DMS79 (cell line): ENCODE measurements around the gene FGD2.
A peak's percentile ranks its signal among the peaks of the same experiment; 100 is the strongest.

Source experiments
- DNase-seq: peaks from one replicate; lab custom pipeline; 2025; lab: John Stamatoyannopoulos, UW

The FGD2 gene

DNA sequence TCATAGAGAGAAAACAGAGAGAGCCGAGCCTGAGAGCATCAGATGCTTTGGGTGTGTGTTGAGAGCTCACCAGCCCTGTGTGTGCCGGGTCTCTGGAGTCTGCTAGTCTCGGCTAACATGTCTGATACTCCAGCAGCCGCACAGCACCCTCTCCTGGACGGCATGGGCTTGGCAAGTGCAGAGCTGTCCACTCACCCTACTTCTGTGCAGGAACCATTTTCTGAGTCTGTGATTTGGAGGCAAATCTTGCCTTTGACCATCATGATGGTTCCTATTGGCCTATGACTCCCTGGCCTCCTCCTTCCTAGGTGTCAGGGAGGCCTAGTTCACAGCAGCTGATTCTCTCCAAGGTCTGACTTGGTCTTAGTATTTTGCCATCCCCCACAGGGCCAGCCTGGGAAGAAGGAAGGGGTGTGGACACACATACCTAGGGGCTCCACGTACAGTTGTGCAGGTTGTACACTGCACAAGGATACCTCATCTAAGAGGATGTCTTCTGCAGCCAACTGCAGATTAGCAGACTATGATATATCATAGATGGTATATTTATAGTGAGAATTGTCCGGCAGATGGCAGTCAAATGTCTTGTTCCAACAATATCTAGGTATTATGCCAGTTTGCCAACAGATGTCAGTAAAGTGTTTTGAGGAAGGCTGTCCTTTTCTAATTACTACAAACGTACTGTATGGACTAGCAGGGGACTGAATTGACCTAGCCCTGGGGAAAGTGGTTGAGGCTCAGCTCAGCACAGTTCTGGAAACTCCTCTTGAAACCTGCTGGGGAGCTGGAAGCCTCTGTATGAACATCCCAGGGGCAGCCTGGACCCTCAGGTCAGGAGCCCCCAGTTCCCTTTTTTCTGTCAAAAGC, 13.0 kb downstream of the FGD2 start:
- DNase-seq: peak; percentile 82

DNA sequence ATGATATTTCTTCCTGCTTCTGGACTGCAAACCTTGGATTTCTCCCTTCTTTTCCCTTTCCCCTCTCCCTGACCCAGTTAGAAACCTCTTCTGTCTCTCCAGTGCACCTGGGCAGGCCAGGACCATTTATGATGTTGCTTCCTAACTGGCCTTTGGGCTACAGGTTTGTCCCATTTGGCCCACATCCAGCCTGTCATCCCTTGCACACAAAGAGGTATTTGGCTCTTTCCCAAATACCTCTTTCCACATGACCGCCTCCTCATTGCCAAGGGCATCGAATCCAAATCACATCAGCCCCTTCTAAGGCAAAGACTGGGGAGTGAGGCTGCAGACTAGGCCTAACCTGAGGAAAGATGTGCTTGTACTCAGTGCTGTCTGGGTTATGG, 13.6 kb downstream of the FGD2 start:
- DNase-seq: peak; percentile 92

- peak; percentile 26 for DNase-seq
Measured at GRCh38 chr6:37020381-37020780, 14.9 kb downstream of the FGD2 start.

- DNase-seq: no peak
Measured at GRCh38 chr6:37020812-37021211, 15.4 kb downstream of the FGD2 start.

DNA sequence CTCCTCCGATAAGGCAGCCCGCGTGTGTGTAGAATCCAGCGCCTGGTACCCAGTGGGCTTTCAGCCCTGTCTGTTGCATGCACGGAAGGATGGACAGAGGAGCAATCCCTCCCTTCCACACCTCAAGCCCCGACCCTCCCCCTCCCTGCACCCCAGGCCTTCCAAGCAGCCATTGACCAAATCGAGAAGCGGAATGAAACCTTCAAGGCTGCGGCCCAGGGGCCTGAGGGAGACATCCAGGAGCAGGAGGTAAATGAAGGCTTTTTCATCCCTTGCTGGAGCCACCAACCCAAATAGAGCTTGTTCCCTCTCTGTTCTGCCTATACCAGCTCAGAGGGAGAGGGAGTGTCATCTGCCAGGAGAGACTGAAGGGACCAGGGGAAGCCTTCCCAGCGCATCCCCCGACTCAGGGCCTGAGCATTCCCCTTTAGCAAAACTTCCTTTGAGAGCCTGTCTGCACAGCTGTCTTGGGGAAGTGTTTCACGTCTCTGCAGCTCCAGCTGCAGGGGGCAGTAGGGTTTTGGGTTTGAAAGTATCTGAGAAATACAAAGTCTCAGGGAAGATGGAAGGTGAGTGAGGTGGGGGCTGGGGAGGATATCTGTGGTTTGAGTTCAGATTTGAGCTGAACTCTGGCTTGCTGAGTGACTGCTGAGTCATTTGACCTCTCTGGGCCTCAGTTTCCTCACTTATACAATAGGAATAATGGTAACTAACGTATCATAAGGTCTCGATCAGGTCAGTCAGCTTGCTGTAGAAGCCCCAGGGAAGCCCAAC, 16.1 kb downstream of the FGD2 start:
- no peak for DNase-seq

DNA sequence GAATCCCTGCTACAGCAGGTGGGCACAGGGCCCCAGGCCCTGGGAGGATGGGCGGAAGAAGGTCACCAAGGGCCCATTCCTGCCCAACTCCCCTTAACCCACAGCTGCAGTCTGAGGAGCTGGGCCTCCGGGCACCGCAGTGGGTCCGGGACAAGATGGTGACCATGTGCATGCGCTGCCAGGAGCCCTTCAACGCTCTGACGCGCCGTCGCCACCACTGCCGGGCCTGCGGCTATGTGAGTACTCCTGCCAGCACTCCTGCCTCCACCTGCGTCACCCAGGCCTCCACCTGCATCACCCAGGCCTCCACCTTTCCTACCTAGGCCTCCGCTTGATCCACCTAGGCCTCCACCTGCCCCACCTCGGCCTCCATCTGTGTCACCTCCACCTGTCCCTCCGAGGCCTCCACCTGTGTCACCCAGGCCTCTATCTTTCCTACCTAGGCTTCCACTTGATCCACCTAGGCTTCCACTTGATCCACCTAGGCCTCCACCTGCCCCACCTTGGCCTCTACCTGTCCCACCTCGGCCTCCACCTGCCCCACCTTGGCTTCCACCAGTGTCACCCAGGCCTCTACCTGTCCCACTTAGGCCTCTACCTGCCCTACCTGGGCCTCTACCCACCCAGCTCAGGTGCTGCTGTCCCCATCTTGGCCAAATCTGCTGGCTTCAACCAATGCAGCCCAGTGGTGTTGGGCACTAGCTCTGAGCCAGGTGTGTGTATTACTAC, 16.8 kb downstream of the FGD2 start:
- DNase-seq: no peak

GRCh38 chr6:37024656-37025337, 19.3 kb downstream of the FGD2 start:
- DNase-seq: no peak

GRCh38 chr6:37025621-37026466, 20.4 kb downstream of the FGD2 start:
- DNase-seq: no peak

DNA sequence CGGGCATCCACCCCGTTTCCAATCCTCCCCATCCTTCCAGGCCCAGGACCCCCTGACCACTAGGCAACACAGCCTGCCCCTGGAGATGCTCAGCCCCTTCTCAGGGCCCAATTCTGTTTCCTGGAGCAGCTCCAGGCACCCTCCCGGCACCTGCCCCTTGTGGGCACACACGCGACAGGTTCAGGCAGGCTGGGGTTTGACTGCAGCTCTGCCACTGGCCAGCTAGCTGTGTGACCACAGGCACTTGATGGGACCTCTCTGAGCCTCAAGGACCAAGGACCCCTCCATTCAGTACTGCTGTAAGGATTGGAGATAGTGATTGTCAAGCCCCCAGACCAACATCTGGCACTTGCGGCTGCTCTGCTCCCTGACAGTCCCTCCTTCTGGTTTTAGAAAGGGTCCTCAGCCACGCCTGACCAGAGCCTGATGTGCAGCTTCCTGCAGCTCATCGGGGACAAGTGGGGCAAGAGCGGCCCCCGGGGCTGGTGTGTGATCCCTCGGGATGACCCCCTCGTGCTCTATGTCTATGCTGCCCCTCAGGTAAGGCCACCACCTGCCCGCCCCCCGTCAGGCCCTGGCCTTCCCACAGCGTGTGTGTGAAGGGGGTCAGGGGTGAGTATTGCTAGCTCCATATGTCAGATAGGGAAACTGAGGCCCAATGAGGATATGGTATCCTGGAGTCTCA, 21.7 kb downstream of the FGD2 start:
- DNase-seq: no peak

DNA sequence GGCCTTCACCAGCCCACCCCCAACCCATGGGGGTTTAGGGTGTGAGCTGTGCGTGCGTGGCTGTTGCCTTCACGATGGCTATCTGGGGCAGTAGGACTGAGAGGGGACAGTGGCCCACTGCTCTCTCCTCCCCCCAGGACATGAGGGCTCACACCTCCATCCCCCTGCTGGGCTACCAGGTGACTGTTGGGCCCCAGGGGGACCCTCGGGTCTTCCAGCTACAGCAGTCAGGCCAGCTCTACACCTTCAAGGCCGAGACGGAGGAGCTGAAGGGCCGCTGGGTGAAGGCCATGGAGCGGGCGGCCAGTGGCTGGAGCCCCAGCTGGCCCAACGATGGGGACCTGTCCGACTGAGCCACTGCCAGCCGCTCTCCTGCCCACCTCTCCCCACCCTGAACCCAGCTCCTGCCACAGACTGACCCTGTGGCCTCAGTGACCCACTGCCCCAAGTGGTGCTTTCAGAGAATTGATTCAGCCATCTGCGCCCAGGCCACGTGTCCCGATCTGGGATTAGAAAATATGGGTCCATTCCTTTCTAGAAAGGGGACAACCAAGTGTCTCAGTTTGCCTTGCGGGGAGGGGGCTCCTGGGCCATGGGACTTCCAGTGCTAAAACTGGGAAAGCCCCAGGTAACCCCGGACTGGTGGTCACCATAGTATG, 22.5 kb downstream of the FGD2 start:
- no peak for DNase-seq

DNA sequence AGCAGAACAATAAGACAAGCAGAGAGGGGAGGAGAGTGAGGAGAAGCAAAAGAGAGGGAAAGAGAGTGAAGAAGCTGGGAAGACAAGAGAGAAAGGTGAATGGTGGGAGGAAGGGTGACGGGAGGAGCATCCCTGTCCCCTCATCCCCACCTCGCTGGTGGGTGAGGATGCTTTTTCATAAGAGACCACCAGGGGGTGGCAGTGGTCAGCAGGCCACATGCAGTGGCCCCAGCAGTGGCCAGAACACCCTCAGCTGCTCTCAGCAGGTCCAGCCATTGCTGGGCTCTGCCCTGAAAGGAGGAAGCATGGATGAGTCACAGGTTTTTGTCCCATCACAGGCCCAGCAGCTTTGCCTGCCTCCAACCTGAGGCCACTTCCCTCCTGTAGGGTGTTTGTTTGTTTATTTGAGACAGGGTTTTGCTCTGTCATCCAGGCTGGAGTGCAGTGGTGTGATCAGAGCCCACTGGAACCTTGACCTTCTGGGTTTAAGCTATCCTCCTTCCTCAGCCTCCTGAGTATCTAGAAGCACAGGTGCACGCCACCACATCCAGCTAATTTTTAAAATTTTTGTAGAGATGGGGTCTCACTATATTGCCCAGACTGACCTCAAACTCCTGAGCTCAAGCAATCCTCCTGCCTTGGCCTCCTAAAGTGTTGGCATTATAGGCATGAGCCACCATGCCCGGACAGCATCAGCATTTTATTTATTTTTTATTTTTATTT, 24.0 kb downstream of the FGD2 start:
- DNase-seq: no peak

GRCh38 chr6:37030599-37030998, 25.1 kb downstream of the FGD2 start:
- no peak for DNase-seq

- DNase-seq: no peak
Measured at GRCh38 chr6:37032239-37032638, 26.8 kb downstream of the FGD2 start.

DNA sequence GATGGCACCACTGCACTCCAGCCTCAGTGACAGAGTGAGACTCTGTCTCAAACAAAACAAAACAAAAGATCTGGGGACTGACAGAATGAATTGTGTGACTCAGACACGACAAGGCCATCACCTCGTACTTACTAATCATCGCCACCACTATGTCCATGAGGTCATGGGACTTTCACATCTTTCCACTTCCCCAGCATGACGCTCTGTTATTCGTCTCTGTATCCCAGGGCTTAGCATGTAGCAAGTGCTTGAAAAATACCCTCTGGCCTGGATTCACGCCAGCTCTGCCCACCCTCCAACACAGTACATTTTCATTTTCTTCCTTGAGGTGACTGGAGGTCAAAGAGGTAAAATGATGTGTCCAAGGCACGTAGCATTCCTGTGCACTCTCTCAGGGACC, 27.8 kb downstream of the FGD2 start:
- DNase-seq: no peak

DNA sequence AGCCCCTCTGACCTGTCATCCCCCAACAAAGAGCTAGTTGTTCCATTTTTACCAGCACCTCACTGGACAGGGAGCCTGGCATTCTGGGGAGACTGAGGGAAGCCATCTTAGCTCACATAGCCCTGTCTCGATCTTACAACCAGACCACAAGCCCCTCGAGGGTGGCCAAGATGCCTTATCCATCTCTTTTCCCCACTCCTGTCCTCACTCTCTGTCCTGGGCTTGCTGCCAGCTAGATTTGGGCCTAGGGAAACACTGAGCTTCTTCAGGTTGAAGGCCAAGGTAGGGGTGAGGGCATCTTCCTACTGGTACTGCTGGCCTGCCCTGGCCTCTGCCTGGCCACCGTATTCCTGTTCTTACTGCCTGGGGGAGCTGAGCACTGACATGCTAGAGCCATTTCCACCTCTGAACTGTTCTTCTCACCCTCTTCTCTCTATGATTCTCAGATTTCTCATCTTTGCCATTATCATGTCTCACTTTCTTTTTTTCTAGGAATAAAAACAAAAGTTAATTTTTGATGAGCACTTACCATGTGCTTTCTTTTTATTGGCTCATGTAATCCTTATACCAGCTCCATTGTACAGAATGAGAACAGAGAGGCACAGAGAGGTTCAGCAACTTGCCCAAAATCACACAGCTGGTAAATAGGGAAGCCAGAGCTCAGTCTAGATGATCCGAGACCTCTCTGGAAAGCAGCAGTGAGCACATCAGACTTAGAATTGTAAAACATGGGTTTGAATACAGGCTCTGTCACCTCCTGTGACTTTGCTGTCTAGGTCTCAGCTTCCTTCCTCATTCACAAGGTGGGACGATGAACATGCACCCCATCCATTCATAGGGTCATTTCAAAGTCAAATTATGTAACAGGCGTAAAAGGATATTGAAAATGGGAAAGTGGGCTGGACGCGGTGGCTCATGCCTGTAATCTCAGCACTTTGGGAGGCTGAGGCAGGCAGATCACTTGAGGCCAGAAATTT, 28.7 kb downstream of the FGD2 start:
- no peak for DNase-seq

DNA sequence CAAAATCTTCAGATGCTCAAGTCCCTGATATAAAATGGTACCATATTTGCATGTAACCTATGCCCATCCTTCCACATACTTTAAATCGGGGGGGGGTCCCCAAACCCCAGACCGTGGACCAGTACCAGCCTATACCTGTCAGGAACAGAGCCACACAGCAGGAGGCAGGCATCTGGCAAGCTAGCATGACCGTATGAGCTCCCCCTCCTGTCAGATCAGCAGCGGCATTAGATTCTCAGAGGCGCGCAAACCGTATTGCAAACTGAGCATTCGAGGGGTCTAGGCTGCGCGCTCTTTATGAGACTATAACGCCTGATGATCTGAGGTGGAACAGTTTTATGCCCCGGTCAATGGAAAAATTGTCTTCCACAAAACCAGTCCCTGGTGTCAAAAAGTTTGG, 30.7 kb downstream of the FGD2 start:
- no peak for DNase-seq

- peak; percentile 21 for DNase-seq
Measured at GRCh38 chr6:37038292-37039198, 33.1 kb downstream of the FGD2 start.
